K562 (cell line): Measurements from ENCODE around the gene AGAP1.

Experiments used
- KAT2B ChIP-seq: IDR thresholded peaks from one replicate; pipeline ENCODE4 v1.6.1; 2012; ENCODE audit warnings: low read depth, mild to moderate bottlenecking, control low read depth, inconsistent platforms, low read length, moderate library complexity
- POLR2A ChIP-seq: fragments of 450-650 bp; conservative IDR thresholded peaks from 2 replicates; pipeline ENCODE4 v1.6.1; 2016
- RCOR1 ChIP-seq, 2 experiments: IDR thresholded peaks; 2 replicates each; pipeline ENCODE4 v1.6.1; 2012; ENCODE audit warnings: low read depth in 2 of 2, low read length in 2 of 2, borderline replicate concordance in 1 of 2, improper control_type of control experiment in 1 of 2
- ZBTB7A ChIP-seq: IDR thresholded peaks from 2 replicates; pipeline ENCODE4 v1.6.1; 2011; ENCODE audit warnings: low read depth, mild to moderate bottlenecking, low read length, moderate library complexity, borderline replicate concordance; ENCODE audit not compliant: control insufficient read depth
- TF ChIP-seq, protein P1 (sequence below): fragments of 450-650 bp; IDR thresholded peaks from 2 replicates; pipeline ENCODE4 v1.6.1; 2016; ENCODE audit warnings: missing biosample characterization, missing genetic modification characterization

- TF ChIP-seq KAT2B = no peak
- no peak for TF ChIP-seq ZBTB7A
- no peak for TF ChIP-seq RCOR1 (IDR thresholded peaks at IDR 0.05; ENCODE audit: borderline replicate concordance in 1 of 2, low read depth in 2 of 2, low read length in 2 of 2)
- TF ChIP-seq, protein P1, sequence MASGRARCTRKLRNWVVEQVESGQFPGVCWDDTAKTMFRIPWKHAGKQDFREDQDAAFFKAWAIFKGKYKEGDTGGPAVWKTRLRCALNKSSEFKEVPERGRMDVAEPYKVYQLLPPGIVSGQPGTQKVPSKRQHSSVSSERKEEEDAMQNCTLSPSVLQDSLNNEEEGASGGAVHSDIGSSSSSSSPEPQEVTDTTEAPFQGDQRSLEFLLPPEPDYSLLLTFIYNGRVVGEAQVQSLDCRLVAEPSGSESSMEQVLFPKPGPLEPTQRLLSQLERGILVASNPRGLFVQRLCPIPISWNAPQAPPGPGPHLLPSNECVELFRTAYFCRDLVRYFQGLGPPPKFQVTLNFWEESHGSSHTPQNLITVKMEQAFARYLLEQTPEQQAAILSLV (tag) = no peak
- TF ChIP-seq POLR2A = no peak
These were observed 166.7 kb downstream of the AGAP1 start for GRCh38 chr2:235660484-235661082.
